ENCODE data around the gene NGFR. TPM values are rescaled to one million over a fixed set of nuclear protein-coding genes. Genes with fewer than 3 reads are reported as not detected.
A peak's percentile ranks its signal among the peaks of the same experiment; 100 is the strongest.

Gene NGFR
- total RNA-seq, 4 donors from 2014 or later = 10.6 to 21.3 (median 16.1) TPM

- ATAC-seq = peak; percentile 76
- Histone ChIP-seq H3K9me3 (no peaks in the 10 kb centered on the region), H3K27ac (peak overlapping the region in 1 of 4 donors; percentile 68), H3K27me3 (peaks cover 55% of the 10 kb centered on the region), H3K36me3 (no peaks in the 10 kb centered on the region), H3K4me1 (peaks cover 0 to 40% (median 29%) of the 10 kb centered on the region in 3 donors), H3K4me3 (peak overlapping the region; percentile 37 to 62)
- WGBS, 2 donors (ENCODE audit: low coverage in 1 of 2) = 0% methylated on average over 4 of the region's 85 CpGs; no CpG with 5 or more reads in 1 of the 2 donors
- TF ChIP-seq CTCF (IDR thresholded peaks at IDR 0.05) = peak in 3 of 4 experiments; percentile 88 to 99 (median 92)
- no peak for TF ChIP-seq EP300 (IDR thresholded peaks at IDR 0.05)
These were observed 1.2 kb downstream of the NGFR start for GRCh38 chr17:49496183-49496866.

- peaks cover 60% of the 10 kb centered on the region for H3K27me3 ChIP-seq
- TF ChIP-seq POLR2AphosphoS5 (IDR thresholded peaks at IDR 0.05) (no peak), EP300 (IDR thresholded peaks at IDR 0.05) (no peak), CTCF (IDR thresholded peaks at IDR 0.05) (no peak), POLR2A (IDR thresholded peaks at IDR 0.05) (no peak)
- no peak for ATAC-seq
- H3K36me3 ChIP-seq = no peaks in the 10 kb centered on the region
- no peaks in the 10 kb centered on the region for H3K9me3 ChIP-seq
- peak overlapping the region in 2 of 4 donors; percentile 53 to 68 for H3K27ac ChIP-seq
- no CpG with 5 or more reads among the region's 13 CpGs for WGBS, 2 donors (ENCODE audit: low coverage in 1 of 2)
- H3K4me1 ChIP-seq = peaks cover 0 to 40% (median 29%) of the 10 kb centered on the region in 3 donors
- peak overlapping the region; percentile 37 to 62 for H3K4me3 ChIP-seq
These were observed 1.7 kb downstream of the NGFR start for GRCh38 chr17:49496867-49497147.

- Histone ChIP-seq H3K27ac (peak overlapping the region in 2 of 4 donors; percentile 53 to 68), H3K36me3 (no peaks in the 10 kb centered on the region), H3K27me3 (peaks cover 65% of the 10 kb centered on the region), H3K4me3 (peak overlapping the region; percentile 37 to 62), H3K4me1 (peaks cover 0 to 40% (median 29%) of the 10 kb centered on the region in 3 donors), H3K9me3 (no peaks in the 10 kb centered on the region)
- WGBS, 2 donors (ENCODE audit: low coverage in 1 of 2) = no CpG with 5 or more reads among the region's 75 CpGs
- no peak for TF ChIP-seq POLR2AphosphoS5 (IDR thresholded peaks at IDR 0.05)
- no peak for TF ChIP-seq EP300 (IDR thresholded peaks at IDR 0.05)
- peak in 1 of 4 experiments; percentile 23 for TF ChIP-seq CTCF (IDR thresholded peaks at IDR 0.05)
- ATAC-seq = peak; percentile 74
These were observed 2.3 kb downstream of the NGFR start for GRCh38 chr17:49497148-49498028.

GRCh38 chr17:49498029-49498615, 3.0 kb downstream of the NGFR start:
- Histone ChIP-seq H3K9me3 (no peaks in the 10 kb centered on the region), H3K4me1 (peaks cover 0 to 40% (median 29%) of the 10 kb centered on the region in 3 donors), H3K36me3 (no peaks in the 10 kb centered on the region), H3K4me3 (peak overlapping the region in 1 of 2 donors; percentile 62), H3K27ac (peak overlapping the region in 1 of 4 donors; percentile 68), H3K27me3 (peaks cover 73% of the 10 kb centered on the region)
- WGBS, 2 donors (ENCODE audit: low coverage in 1 of 2) = 44 to 45% methylated on average over 10 of the region's 12 CpGs
- TF ChIP-seq POLR2AphosphoS5 (IDR thresholded peaks at IDR 0.05) (no peak), CTCF (IDR thresholded peaks at IDR 0.05) (no peak), EP300 (IDR thresholded peaks at IDR 0.05) (no peak), POLR2A (IDR thresholded peaks at IDR 0.05) (no peak)
- ATAC-seq = no peak

Measured in gastroesophageal sphincter (tissue), 4 donors.